Measurements from ENCODE around the gene PSMB3.

The PSMB3 gene

DNA sequence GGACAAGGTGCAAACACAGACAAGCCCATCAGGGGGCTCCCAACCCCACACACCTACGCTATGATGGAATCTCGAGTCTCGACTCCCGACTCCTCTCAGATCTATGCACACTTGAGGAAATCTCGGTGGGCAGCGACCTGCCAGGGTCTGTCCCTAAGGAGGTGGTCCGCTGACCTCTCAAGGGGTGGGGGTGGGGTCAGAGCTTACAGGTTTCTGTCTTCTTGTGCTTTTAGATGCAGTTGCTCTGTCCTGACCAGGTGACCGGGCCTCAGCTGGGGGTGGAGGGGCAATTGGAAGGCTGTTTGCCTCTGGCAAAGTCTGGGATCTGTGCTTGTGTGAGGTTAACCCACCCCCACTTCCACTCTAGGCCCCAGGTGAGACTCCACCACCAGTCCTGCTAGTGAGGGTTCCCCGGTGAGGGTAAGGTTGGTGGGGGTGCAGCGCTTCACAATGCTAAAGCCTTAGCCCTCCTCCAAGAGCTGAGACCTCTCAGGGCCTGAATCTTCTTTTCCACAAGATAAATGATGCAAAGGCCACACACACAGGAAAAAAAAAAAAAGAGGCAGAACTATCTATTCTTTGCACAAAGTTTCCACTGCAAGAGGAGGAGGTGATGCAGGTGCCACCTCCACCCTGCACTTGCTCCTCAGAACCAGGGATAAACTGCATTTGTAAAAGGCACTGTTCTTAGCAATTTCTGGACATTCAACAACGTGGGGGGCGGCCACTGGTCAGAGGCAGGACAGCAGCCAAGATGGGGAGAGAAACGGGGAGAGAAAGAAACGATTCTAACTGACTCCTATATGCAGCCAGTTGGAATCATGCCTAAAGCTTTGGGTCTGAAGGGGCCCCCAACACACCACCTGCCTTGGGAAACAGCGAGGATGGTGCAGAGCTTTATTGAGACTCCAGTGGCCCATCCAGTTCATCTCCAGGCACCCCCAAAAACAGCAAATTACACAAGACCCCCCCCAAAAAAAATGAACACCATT is 18.3 kb upstream of the PSMB3 start:
- Histone ChIP-seq H3K4me3 (ENCODE audit: low read depth in 1 of 5, low read length in 5 of 5) (no peak overlapping the region), H3K27ac (ENCODE audit: low read depth, low read length) (no peak overlapping the region), H3K9me3 (ENCODE audit: control insufficient read depth in 5 of 5, low read length in 5 of 5) (no peaks in the 10 kb centered on the region), H3K9ac (ENCODE audit: low read length in 5 of 5) (no peak overlapping the region), H3K4me1 (ENCODE audit: control insufficient read depth in 5 of 5, insufficient read depth in 5 of 5, low read length in 5 of 5) (peaks cover 7 to 40% (median 36%) of the 10 kb centered on the region in 5 donors), H3K27me3 (ENCODE audit: control insufficient read depth in 5 of 5, insufficient read depth in 4 of 5, low read length in 5 of 5) (no peaks in the 10 kb centered on the region), H3K36me3 (ENCODE audit: control insufficient read depth in 5 of 5, insufficient read depth in 5 of 5, low read length in 5 of 5) (peaks cover 0 to 60% (median 42%) of the 10 kb centered on the region in 5 donors)

DNA sequence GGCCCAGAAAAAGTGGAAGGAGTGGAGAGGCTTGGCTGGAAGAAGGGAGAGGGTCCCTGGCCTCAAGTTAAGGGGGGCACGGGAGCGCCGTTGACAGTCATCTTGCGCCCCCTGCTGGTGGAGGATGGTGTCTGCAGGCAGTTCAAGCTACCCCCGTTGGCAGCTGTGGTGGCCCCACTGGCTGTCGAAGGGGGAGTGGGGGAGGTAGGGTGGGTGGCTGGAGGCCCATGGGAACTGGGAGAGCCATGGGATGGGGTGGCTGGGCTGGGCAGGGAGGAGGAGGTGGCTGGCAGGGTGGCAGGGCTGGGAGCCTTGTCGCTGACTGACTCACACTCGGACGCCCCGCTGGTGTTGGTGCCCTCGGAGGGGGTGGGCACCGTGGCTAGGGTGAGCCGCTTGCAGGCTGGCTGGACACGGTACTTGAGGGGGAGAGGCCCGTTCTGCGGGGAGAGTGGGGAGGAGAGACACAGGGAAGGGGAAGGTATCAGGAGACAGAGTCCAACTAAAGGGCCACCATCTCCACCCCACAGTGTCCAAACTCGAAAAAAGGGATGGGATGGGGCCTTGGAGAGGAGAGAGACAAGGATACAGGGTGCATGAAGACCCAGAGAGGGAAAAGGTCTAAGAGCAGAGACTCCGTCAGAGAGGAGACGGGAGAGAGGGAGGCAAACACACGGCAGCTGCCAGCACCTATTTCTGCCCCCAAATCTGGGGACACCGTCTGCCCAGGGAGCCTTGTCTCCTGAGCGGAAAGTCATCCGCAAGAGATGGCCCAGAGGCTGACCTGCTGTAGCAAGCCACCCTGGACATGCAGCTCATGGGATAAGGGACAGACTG is 17.2 kb upstream of the PSMB3 start:
- Histone ChIP-seq H3K9ac (ENCODE audit: low read length in 5 of 5) (no peak overlapping the region), H3K27me3 (ENCODE audit: control insufficient read depth in 5 of 5, insufficient read depth in 4 of 5, low read length in 5 of 5) (no peaks in the 10 kb centered on the region), H3K27ac (ENCODE audit: low read depth, low read length) (no peak overlapping the region), H3K9me3 (ENCODE audit: control insufficient read depth in 5 of 5, low read length in 5 of 5) (no peaks in the 10 kb centered on the region), H3K36me3 (ENCODE audit: control insufficient read depth in 5 of 5, insufficient read depth in 5 of 5, low read length in 5 of 5) (peaks cover 0 to 68% (median 50%) of the 10 kb centered on the region in 5 donors), H3K4me3 (ENCODE audit: low read depth in 1 of 5, low read length in 5 of 5) (no peak overlapping the region), H3K4me1 (ENCODE audit: control insufficient read depth in 5 of 5, insufficient read depth in 5 of 5, low read length in 5 of 5) (peaks cover 7 to 34% (median 30%) of the 10 kb centered on the region in 5 donors)

DNA sequence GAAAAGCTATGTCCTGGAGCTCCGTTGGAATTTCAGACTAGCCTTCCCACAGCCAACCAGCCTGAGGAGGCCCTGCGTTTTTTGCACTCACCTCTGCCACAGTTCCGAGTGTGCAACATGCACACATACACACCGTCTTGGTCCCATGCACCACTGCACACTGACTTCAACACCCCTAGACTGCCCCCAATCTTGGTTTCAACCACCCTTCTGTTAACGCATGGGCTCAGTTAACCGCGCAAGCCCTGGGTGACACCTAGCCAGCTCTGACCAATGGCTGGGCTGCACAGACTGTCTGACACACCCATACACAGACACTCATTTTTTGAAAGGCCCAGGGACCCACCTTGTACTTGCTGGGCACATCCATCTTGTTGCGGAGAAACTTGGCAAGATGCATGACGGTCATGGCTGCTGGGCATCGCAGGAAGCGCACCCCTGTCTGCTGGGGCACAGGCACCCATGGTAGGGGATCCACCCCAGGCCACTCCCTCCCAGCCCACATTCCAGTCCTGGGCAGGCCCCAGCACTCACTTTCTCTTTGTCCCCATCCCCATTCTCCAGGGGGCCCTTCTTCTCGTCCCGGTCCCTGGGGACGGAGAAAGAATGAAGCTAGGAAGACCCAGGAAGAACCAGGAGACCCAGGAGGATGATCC is 14.4 kb upstream of the PSMB3 start:
- H3K36me3 ChIP-seq (ENCODE audit: control insufficient read depth in 5 of 5, insufficient read depth in 5 of 5, low read length in 5 of 5) = peaks cover 0 to 54% (median 42%) of the 10 kb centered on the region in 5 donors
- H3K4me1 ChIP-seq (ENCODE audit: control insufficient read depth in 5 of 5, insufficient read depth in 5 of 5, low read length in 5 of 5) = peaks cover 6 to 30% (median 22%) of the 10 kb centered on the region in 5 donors
- H3K27ac ChIP-seq (ENCODE audit: low read depth, low read length) = no peak overlapping the region
- no peaks in the 10 kb centered on the region for H3K27me3 ChIP-seq (ENCODE audit: control insufficient read depth in 5 of 5, insufficient read depth in 4 of 5, low read length in 5 of 5)
- H3K9ac ChIP-seq (ENCODE audit: low read length in 5 of 5) = no peak overlapping the region
- H3K9me3 ChIP-seq (ENCODE audit: control insufficient read depth in 5 of 5, low read length in 5 of 5) = no peaks in the 10 kb centered on the region
- H3K4me3 ChIP-seq (ENCODE audit: low read depth in 1 of 5, low read length in 5 of 5) = no peak overlapping the region

DNA sequence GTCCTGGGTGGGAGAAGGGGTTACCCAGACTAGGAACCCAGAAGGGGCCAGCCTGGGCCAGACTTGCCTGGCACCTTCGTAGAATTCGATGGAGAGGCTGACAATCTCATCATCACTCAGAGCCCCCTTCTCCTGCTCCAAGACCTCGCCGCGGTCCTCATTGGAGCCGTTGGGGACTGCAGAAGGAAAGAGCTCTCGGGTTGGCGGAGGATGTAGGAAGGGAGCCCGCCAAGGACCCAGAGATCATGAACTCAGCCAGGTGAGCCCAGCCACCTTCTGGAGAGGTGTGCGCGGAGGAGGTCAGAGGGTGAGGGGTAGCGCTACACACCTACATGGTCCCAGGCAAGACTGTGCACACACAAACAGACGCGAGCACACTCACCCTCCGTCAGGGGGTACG is 13.9 kb upstream of the PSMB3 start:
- peaks cover 6 to 34% (median 22%) of the 10 kb centered on the region in 5 donors for H3K4me1 ChIP-seq (ENCODE audit: control insufficient read depth in 5 of 5, insufficient read depth in 5 of 5, low read length in 5 of 5)
- H3K27me3 ChIP-seq (ENCODE audit: control insufficient read depth in 5 of 5, insufficient read depth in 4 of 5, low read length in 5 of 5) = no peaks in the 10 kb centered on the region
- H3K36me3 ChIP-seq (ENCODE audit: control insufficient read depth in 5 of 5, insufficient read depth in 5 of 5, low read length in 5 of 5) = peaks cover 0 to 49% (median 36%) of the 10 kb centered on the region in 5 donors
- no peaks in the 10 kb centered on the region for H3K9me3 ChIP-seq (ENCODE audit: control insufficient read depth in 5 of 5, low read length in 5 of 5)
- H3K27ac ChIP-seq (ENCODE audit: low read depth, low read length) = no peak overlapping the region
- no peak overlapping the region for H3K4me3 ChIP-seq (ENCODE audit: low read depth in 1 of 5, low read length in 5 of 5)
- H3K9ac ChIP-seq (ENCODE audit: low read length in 5 of 5) = no peak overlapping the region

DNA sequence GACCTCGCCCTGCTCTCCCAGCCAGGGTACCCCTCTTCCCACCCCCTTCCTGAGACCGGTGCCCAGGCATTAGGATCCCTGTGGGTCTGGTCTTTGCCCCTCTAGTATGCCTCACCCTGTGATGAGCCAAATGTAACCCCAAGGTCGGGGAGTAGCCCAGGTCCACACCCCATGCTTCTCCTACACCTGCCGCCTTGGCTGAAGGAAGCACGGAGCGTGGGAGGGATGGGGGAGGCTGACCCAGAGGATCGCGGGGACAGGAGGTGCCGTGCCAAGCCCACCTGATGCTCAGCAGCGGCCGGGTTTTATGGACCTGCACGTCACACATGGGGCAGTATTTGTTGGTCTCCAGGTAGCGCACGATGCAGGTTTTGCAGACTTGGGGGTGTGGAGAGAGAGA is 13.2 kb upstream of the PSMB3 start:
- Histone ChIP-seq H3K36me3 (ENCODE audit: control insufficient read depth in 5 of 5, insufficient read depth in 5 of 5, low read length in 5 of 5) (peaks cover 0 to 42% (median 30%) of the 10 kb centered on the region in 5 donors), H3K4me1 (ENCODE audit: control insufficient read depth in 5 of 5, insufficient read depth in 5 of 5, low read length in 5 of 5) (peaks cover 6 to 34% (median 22%) of the 10 kb centered on the region in 5 donors)

DNA sequence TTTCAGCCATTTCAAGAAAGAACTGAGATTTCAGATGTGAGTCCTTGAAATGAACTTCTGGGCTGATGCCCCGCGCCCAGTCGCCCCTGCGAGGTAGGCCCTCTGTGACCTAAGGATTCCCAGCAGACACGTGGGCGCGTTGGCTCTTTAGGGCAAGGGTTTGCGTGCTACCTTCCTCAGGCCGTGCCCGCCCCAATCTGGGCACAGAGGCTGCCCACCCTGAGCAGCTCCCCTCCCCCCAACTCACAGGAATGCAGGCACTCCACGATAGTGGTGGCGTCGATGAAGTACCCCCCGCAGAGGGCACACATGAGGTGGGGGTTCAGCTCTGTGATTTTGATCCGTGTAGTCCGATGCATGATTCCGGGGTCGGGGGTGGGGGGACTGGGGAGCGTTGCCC is 12.5 kb upstream of the PSMB3 start:
- Histone ChIP-seq H3K27ac (ENCODE audit: low read depth, low read length) (no peak overlapping the region), H3K4me1 (ENCODE audit: control insufficient read depth in 5 of 5, insufficient read depth in 5 of 5, low read length in 5 of 5) (peaks cover 6 to 34% (median 20%) of the 10 kb centered on the region in 5 donors), H3K36me3 (ENCODE audit: control insufficient read depth in 5 of 5, insufficient read depth in 5 of 5, low read length in 5 of 5) (peaks cover 0 to 39% (median 28%) of the 10 kb centered on the region in 5 donors), H3K9me3 (ENCODE audit: control insufficient read depth in 5 of 5, low read length in 5 of 5) (no peaks in the 10 kb centered on the region), H3K4me3 (ENCODE audit: low read depth in 1 of 5, low read length in 5 of 5) (no peak overlapping the region), H3K9ac (ENCODE audit: low read length in 5 of 5) (no peak overlapping the region), H3K27me3 (ENCODE audit: control insufficient read depth in 5 of 5, insufficient read depth in 4 of 5, low read length in 5 of 5) (no peaks in the 10 kb centered on the region)

More for the DNA sequence above, 13.2 kb upstream of the PSMB3 start:
- no peak overlapping the region for H3K4me3 ChIP-seq (ENCODE audit: low read depth in 1 of 5, low read length in 5 of 5)
- H3K9ac ChIP-seq (ENCODE audit: low read length in 5 of 5) = no peak overlapping the region
- no peaks in the 10 kb centered on the region for H3K9me3 ChIP-seq (ENCODE audit: control insufficient read depth in 5 of 5, low read length in 5 of 5)
- H3K27ac ChIP-seq (ENCODE audit: low read depth, low read length) = no peak overlapping the region
- no peaks in the 10 kb centered on the region for H3K27me3 ChIP-seq (ENCODE audit: control insufficient read depth in 5 of 5, insufficient read depth in 4 of 5, low read length in 5 of 5)

DNA sequence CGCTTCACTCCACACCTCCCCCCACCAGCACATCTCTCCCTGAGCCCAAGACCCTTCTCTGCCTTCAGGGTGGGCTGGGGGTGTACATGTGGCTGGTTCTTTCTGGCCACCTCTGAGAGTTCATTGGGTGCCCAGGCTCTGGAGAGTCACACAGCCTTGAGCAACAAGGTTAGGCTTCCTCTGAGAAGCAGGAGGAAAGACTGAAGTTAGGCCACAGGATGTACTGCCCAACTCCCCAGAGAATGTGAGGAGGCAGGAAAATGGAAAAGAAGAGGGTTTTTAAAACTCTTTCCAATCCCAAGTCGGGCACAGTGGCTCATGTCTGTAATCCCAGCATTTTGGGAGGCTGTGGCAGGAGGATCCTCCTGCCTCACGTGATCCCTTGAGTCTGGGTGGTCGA is 11.7 kb upstream of the PSMB3 start:
- Histone ChIP-seq H3K9ac (ENCODE audit: low read length in 5 of 5) (no peak overlapping the region), H3K36me3 (ENCODE audit: control insufficient read depth in 5 of 5, insufficient read depth in 5 of 5, low read length in 5 of 5) (peaks cover 0 to 35% (median 25%) of the 10 kb centered on the region in 5 donors), H3K4me3 (ENCODE audit: low read depth in 1 of 5, low read length in 5 of 5) (no peak overlapping the region), H3K27me3 (ENCODE audit: control insufficient read depth in 5 of 5, insufficient read depth in 4 of 5, low read length in 5 of 5) (peaks cover 0 to 2% (median 0%) of the 10 kb centered on the region in 5 donors), H3K27ac (ENCODE audit: low read depth, low read length) (no peak overlapping the region), H3K9me3 (ENCODE audit: control insufficient read depth in 5 of 5, low read length in 5 of 5) (no peaks in the 10 kb centered on the region), H3K4me1 (ENCODE audit: control insufficient read depth in 5 of 5, insufficient read depth in 5 of 5, low read length in 5 of 5) (peaks cover 6 to 33% (median 17%) of the 10 kb centered on the region in 5 donors)

DNA sequence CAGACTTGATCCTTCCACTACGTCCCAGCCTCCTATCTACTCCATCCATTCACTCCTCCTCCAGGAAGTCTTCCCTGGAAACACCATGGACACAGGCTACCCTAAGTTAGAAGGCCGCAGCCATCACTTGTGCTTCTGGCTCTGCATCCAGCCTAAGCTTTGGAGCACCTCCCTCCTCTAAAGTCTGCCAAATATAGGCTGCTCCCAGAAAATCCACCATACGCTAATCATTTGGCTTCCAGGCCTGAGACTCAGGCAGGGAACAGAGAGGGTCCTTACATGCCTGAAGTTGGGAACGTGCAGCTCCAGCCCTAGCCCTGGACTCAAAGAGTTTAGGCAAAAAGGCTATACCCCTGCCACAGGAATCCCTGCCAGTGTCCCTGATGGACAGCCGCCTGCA is 11.1 kb upstream of the PSMB3 start:
- Histone ChIP-seq H3K27ac (ENCODE audit: low read depth, low read length) (no peak overlapping the region), H3K9me3 (ENCODE audit: control insufficient read depth in 5 of 5, low read length in 5 of 5) (no peaks in the 10 kb centered on the region), H3K36me3 (ENCODE audit: control insufficient read depth in 5 of 5, insufficient read depth in 5 of 5, low read length in 5 of 5) (peaks cover 0 to 30% (median 23%) of the 10 kb centered on the region in 5 donors), H3K27me3 (ENCODE audit: control insufficient read depth in 5 of 5, insufficient read depth in 4 of 5, low read length in 5 of 5) (peaks cover 0 to 9% (median 3%) of the 10 kb centered on the region in 5 donors), H3K4me1 (ENCODE audit: control insufficient read depth in 5 of 5, insufficient read depth in 5 of 5, low read length in 5 of 5) (peaks cover 7 to 39% (median 23%) of the 10 kb centered on the region in 5 donors), H3K9ac (ENCODE audit: low read length in 5 of 5) (no peak overlapping the region), H3K4me3 (ENCODE audit: low read depth in 1 of 5, low read length in 5 of 5) (no peak overlapping the region)

DNA sequence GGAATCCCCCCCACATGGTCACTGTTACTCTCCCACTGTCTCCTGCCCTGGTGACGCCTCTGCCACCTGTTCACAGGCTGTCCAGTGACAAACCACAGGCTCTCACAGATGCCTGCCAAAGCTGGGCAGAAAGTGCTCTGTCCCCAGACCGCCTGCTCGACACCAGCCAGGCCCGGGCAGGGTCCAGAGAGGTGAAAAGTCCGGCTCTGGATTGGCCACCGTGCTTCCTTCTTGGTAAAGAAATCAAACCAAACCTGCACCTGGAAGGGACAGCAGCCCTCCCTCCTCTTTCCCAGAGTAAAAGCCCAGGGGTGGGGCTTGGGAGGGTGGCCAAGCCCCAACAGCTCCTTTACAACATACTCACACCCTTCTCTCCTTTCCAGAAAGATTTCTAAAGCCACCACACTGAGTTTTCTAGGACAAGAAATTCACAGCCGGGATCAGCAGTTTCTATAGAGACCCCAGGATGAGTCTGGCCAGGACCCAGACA is 10.6 kb upstream of the PSMB3 start:
- Histone ChIP-seq H3K9ac (ENCODE audit: low read length in 5 of 5) (peak overlapping the region in 1 of 5 donors; percentile 46), H3K27ac (ENCODE audit: low read depth, low read length) (peak overlapping the region; percentile 41), H3K4me3 (ENCODE audit: low read depth in 1 of 5, low read length in 5 of 5) (no peak overlapping the region)

More for the DNA sequence above, 10.6 kb upstream of the PSMB3 start:
- no peaks in the 10 kb centered on the region for H3K9me3 ChIP-seq (ENCODE audit: control insufficient read depth in 5 of 5, low read length in 5 of 5)
- H3K36me3 ChIP-seq (ENCODE audit: control insufficient read depth in 5 of 5, insufficient read depth in 5 of 5, low read length in 5 of 5) = peaks cover 0 to 28% (median 23%) of the 10 kb centered on the region in 5 donors
- H3K27me3 ChIP-seq (ENCODE audit: control insufficient read depth in 5 of 5, insufficient read depth in 4 of 5, low read length in 5 of 5) = peaks cover 0 to 12% (median 6%) of the 10 kb centered on the region in 5 donors
- peaks cover 8 to 44% (median 28%) of the 10 kb centered on the region in 5 donors for H3K4me1 ChIP-seq (ENCODE audit: control insufficient read depth in 5 of 5, insufficient read depth in 5 of 5, low read length in 5 of 5)
